GM18519 (cell line): Measurements from ENCODE around the gene PGLYRP4.

Source experiments
- ATAC-seq: cut with Tn5 transposase; IDR thresholded peaks from one replicate; pipeline ENCODE4 v1.9.1; 2021; ENCODE audit warnings: mild to moderate bottlenecking, moderate library complexity; ENCODE audit not compliant: unreplicated experiment, low FRiP score

The PGLYRP4 gene

DNA sequence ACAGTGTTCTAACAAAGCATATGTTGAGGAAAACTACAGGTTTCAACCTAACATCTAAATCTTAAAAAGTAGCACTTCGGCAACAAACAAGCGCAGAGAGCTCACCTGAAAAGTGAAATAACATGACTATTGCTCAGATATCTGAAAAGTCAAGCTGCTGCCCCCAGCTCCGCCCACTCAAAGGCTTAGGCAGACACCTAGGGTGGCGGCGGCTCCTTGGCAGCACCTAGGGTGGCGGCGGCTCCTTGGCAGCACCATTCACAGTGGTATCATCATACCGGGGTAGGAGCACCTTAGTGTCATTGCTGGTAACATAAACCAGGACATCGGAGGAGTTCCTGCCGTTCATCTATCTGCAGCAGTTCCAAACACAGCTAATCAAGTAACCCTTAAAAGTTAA, 30.9 kb upstream of the PGLYRP4 start:
- ATAC-seq, result no peak

DNA sequence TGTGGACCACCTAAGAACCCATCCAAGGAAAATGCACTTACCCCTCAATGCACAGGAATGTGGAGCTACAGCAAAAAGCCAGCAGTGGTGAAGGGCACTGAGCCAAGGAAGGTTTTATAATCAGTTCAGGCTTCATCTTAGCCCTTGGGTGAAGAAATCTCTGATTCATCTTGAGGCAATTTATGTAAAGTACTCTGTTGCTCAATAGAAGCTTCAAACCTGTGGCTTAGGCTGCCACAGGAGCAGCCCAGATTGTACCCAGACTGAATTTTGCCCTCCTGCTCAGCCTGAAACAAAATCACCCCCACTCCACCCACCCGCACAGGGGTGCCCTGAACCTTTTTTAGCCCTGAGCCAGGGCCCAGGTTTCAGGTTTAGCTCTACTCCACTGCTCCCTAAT, 26.9 kb upstream of the PGLYRP4 start, which contains the start of gene S100A12:
TSS of gene S100A12 (minus strand) at position 111 of the 400 bp plus-strand sequence. CDS start 1,029 bp downstream, outside the sequence.
- ATAC-seq, result no peak

DNA sequence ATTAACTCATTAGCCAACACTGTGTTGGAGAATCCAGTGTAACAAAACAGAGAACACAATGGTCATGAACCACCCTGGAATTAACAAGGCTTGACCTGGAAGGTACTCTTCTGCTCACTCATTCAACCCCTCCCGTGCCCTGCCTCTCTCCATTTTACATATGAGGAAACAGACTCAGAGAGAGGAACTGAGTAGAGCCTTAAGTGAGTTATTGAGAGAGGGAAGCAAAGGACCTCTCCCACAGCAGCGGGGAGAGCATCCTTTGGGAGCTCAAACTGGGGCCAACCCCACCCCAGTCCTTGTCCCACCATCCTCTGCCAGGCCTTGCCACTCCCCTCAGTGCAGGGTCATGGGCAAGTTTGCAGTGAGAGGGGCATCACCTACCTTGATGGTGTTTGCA, 25.4 kb upstream of the PGLYRP4 start:
- ATAC-seq, result no peak

DNA sequence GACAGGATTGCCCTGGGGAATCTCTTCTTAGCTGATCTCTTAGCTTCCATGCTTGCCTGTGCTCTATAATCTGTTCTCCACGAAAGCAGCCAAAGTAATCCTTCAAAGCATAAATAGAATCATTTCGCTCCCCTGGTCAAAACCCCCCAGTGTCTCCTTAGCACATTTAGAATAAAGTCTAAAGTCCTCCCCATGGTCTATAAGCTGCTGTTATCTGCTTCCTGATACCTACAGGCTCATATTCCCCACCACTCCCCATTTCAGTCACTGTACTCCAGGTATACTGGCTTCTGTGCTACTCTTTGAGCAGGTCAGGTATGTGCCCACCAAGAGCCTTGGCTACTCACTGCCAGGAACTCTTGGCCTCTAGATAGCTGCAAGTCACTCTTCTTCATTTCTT, 23.9 kb upstream of the PGLYRP4 start:
- ATAC-seq, result no peak

DNA sequence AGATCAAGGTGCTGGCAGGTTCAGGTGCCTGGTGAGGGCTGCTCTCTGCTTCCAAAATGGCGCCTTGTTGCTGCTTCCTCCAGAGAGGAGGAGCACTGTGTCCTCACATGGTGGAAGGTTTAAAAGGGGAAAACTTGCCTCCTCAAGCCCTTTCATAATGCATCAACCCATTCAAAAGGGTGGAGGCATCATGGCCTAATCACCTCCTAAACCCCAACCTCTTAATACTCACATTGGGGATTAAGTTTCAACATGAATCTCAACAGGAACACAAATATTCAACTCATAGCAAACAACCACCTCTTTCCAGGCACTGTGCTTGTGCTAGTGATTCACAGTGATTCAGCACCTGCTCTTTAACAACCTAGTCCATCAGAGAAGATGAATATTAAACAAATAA, 22.6 kb upstream of the PGLYRP4 start:
- ATAC-seq, result no peak

DNA sequence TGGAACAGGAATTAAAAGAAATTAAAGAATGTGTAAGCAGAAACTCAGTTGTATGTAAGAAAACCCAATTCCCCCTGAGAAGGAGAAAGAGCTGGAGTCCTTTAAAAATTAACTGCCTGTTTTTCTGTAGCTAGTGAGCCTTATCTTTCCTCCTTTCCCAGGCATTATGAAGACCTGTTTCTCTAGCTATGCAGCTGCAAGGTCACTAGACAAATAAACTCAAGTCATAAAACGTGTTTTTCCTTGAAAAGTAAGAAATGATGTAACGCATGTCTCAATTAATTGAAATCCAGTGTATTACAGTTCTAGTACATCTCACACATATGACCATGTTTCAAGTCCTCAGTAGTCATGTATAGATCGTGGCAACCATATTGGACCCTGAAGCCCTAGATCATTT, 21.5 kb upstream of the PGLYRP4 start:
- no peak for ATAC-seq

DNA sequence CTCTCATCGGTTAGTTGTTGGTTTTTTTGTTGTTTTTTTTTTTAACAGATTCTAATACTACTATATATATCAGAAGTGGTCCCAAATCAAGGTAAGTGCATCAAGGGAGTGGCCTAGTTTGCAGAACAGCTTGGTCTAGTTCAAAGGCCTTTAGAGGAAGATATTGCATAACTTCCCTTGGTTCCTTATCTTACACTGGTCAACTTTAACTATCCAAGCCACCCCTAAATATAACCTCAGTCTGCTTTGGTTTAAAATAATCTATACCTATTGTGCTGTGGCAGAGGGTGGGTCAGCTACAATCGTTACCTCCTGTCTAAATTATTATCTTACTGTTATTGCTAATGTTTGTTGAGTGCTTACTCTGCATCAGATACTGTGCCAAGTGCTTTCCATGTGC, 19.9 kb upstream of the PGLYRP4 start:
- ATAC-seq, result no peak

DNA sequence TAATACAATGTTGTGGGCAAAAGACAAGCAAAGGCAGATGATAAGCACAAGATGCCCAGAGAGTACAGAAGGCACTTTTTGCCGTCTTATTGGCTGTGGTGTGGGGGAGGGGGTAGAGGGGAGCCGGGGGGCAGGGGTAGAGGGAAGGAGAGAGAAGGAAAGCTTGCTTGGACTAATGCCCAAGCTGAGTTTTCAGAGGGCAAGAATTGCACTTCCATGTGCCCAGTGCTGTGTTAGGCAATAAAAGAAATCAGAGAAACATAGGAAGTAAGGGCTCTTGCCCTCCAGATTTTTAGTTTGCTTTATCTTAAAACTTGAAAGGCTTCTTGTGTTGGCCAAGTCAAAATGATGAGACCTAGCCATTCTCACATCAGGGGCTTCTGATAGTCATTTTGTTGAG, 18.4 kb upstream of the PGLYRP4 start:
- ATAC-seq, result no peak

DNA sequence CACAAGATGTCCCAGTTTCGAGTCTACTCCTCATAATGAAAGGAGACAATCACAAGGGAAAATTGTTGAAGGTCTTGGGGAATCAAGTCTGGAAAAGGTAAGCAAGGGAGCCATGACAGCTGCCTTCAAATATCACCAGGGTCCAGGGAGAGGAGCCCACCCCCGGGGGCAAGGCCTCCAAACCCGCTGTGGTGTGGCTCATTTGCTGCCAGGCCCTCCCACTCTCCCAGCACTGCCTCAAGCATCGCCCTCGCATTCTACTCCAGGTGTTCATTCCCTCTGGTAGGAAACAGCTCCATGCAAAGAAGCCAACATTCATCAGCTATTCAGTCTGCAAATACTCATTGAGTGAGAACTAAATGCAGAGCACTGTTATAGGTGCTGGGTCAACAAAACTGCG, 17.6 kb upstream of the PGLYRP4 start:
- no peak for ATAC-seq

DNA sequence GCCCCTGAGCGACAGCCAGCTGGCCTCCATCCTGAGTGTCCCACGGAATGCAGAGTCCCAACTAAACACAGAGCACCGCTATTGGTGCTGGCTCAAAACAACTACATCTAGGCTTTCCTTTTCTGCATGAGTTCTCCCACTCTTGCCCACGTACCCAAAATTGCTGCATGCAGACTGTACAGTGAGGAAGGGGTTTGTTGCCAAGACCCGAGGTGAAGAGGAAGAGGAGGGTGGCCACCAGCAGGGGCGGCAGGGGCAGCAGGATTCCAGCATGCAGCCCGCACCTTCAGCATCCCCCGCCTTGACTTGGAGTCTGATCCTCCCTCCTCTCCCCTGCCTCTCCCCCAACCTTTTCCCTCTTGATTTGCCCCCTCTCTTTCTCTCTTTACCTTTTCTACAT, 17.1 kb upstream of the PGLYRP4 start:
- no peak for ATAC-seq

DNA sequence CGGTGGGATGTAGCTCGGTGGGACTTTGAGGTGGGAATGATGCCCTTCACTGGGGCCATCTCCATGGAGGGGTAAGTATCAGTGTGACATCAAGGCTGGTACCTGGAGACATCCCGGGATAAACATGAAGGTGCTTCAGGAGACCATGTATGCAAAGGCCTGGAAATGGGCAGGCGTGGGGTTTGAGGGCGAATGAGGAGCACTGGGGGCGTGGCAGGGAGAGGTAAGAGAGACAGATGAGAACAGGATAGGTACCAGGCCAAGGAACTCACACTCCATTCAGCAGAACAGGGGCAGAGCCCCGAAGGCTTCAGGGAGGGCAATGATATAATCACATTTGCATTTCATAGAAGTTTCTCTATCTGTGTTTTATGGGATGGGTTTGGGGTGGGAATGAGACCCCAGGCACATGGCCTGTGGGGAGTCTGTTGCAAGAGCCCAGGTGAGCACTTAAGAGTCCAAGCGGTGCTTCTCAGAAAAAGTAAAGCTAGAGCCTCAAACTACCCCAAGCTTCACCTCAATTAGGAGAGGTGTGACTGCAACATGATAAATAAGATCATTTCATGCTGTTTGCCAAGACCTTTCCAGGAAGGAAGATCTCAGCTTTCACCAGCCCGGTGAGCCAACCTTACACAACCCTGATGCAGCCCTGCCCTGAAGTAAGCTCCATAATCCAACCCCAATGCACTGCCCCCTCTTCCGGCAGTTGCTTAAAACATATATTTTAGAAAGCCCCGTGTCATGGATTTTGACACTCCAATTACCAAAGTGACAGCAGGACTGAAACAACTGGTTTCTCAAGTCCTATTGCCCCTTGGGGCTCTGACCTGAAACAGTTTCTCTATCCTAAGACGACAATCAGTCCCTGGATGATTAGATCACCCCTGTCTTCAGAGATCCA, 16.4 kb upstream of the PGLYRP4 start:
- no peak for ATAC-seq

DNA sequence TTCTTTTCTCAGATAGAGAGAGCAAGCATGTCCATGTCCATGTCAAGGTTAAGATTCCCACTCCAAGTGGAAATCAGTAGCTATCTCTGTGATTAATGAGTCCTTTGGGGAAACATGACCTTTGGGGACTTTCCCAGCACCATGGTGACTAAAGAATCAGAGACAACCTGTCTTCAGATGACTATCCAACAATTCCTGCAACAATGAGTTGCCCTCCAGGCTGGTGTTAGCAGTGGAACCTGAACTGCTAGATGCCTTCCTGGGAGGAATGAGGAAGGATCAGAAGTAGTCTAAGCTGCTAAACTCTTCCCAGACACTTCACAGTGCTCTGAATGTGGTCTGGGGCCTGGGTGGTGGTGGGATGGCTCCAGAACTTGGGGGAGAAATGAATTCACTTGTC, 15.5 kb upstream of the PGLYRP4 start:
- ATAC-seq, result no peak

DNA sequence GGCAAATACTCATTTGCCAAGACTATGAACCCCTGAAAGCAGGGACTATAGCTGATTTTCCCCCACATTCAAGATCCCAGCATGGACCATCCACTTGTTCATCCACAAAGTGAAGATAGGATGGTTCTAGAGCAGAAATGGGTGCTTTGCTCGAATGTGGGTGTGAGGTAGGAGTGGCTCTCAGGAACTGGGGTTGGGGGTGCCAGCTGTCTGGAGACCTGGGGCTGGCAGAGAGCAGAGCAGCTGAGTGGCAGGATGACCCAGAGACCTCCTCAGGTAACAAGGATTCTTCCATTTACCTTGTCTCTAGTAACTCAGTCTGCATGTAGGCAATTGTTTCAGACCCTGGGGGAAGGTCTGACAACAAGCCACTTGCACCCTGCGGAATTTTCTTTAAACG, 15.0 kb upstream of the PGLYRP4 start:
- no peak for ATAC-seq

DNA sequence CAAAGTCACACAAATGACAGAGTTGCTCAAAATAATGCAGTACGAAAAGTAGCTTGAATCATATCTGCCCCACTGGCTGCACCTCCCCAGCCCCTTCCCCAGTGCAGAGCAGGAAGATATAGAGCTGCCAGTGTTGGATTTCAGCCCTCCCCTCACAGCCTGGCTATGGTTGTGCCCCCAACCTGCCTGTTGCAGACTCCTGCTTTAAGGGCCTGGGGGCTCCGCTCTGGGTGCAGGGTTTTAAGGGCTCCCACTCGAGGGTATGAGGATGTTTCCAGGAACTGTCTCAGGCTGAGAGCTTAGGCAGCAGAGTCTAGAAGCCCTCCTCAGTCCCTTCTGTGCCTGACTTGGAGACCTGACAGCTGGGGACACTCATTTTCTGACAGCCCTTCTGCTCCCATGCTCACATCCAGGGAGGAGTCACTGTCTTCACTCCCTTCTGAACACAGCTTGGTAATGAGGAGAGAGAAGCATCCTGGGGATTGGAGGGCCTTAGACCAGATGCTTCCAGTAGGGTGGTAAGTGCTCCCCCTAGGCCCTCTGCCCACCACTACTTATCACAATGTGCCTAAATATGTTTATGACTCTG, 13.6 kb upstream of the PGLYRP4 start:
- no peak for ATAC-seq

DNA sequence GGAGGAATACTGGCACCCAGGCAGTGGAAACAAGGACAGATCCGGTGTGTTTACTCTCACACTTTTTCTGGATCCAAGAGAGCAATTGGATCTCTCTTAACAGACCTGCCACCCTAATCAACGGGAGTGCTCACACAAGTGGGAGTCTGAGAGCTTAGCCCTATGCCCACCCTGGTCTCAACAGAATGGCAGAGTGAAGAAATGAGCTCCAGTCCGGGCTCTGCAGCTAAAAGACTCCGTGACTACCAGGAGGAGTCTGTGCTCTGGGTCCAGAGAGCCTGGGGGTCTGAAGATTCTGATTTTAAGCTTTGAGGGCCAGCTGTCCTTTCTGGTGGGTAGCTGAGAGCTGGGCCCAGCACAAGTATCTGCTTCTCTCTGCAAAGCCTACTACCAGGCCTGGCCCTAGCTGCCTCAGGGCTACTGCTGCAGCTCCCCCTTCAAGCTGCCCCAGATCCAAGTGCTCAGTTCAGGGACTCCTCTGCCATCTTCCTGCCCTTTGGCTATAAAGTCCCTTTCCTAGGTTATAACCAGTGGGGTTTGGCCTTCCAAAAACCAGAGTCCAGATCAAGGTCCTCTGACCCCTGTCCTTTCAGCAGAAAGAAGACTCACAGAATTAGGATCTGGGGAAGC, 13.0 kb upstream of the PGLYRP4 start:
- no peak for ATAC-seq

DNA sequence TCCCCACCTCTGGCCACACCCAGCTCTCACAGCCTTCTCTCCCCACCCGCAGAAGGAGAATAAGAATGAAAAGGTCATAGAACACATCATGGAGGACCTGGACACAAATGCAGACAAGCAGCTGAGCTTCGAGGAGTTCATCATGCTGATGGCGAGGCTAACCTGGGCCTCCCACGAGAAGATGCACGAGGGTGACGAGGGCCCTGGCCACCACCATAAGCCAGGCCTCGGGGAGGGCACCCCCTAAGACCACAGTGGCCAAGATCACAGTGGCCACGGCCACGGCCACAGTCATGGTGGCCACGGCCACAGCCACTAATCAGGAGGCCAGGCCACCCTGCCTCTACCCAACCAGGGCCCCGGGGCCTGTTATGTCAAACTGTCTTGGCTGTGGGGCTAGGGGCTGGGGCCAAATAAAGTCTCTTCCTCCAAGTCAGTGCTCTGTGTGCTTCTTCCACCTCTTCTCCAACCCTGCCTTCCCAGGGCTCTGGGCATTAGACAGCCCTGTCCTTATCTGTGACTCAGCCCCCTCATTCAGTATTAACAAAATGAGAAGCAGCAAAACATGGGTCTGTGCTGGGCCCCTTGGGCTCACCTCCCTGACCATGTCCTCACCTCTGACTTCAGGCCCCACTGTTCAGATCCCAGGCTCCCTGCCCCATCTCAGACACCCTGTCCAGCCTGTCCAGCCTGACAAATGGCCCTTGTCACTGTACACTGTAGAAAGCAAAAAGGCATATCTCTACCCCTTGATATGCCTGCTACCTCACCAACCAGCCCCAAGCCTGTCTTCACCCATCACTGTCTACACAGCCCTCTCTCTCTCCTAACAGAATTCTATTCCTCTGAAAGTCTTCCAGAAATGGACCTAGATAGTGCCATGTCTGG, 12.2 kb upstream of the PGLYRP4 start:
- ATAC-seq, result no peak

DNA sequence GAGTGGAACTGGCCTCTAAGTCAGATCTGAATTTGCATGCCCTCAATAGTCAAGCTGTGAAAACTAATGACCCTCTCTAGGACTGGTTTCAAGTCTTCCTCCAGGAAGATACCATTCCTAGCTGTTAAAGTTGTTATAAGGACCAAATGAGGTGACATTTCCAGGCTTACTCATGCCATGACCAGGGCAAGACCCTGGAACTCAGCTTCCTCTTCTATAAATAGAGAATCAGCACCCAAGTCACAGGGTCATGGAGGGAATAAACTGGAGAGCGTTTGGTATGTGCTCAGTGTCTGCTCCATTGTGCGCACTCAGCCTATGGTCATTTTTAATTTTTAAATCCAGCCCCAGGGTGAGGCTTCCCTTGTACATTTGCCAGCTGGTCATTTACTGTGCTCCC, 11.5 kb upstream of the PGLYRP4 start:
- no peak for ATAC-seq

DNA sequence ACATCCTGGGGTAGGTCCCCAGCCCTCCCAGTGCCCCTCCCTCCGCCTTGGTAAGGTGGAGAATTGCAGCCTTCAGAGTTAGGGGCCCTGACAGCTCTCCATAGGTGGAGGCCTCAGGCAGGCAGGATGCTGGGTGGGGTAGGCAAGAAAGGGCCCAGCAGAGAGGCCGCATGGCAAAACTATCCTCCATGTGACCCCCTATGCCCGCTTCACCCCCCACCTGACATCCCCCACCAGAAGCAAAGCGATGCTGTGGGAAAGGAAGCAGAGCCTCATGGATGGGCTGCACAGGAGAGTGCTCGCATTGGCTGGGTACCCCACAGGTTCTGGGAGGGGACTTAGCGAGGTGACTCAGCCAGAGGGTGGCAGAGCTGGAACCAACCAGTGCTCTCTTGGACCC, 10.6 kb upstream of the PGLYRP4 start:
- ATAC-seq, result no peak

DNA sequence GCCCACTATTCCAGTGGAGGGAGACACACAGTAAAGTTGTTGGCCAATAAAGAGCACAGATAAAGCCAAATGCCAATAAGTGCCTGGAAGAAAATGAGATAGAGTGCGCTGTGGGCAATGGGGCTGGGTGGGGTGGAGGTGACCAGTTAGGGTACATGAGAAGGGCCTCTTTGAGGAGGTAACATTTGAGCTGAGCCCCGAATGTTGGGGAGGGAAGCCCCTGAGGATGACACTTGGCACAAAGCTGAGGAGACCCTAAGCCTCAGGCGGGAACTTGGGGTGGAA, 10.0 kb upstream of the PGLYRP4 start:
- no peak for ATAC-seq

DNA sequence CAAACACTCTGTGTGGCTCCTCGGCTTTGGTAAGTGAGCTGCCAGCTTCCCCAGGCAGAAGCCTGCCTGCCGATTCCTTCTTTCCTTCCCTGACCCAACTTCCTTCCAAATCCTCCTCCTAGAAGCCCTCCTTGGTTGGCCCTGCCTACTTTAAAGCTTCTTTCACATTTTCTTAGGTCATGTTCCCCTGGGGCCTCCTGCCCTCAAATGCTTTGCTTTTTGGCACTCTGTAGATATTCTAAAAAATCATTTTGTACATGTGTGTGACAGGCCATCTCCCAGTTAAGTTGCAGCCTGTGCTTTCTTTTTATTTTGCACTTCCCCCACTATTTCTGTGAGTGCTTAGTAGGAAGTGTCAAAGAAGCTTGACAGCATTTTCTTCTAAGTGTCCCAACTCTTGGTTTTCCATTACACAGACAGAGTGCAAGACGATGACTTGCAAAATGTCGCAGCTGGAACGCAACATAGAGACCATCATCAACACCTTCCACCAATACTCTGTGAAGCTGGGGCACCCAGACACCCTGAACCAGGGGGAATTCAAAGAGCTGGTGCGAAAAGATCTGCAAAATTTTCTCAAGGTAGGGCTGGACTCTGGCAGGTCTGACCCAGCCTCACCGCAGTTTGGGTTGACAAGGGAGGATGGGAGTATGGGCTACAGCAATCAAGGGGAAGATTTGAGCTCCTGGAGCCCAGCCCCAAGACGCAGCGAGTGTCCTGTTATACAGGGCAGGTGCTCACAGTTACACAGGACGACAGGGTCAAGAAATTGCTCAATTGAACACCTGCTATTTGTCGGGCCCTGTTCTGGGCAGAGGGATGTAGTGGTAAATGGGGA, 9.4 kb upstream of the PGLYRP4 start, which contains the start of gene S100A9:
TSS of gene S100A9 (plus strand) at position 2 of the 838 bp plus-strand sequence. CDS start at position 432, 430 bp downstream.
- no peak for ATAC-seq
